Measurements from ENCODE around the gene NEMF.

NEMF gene

DNA sequence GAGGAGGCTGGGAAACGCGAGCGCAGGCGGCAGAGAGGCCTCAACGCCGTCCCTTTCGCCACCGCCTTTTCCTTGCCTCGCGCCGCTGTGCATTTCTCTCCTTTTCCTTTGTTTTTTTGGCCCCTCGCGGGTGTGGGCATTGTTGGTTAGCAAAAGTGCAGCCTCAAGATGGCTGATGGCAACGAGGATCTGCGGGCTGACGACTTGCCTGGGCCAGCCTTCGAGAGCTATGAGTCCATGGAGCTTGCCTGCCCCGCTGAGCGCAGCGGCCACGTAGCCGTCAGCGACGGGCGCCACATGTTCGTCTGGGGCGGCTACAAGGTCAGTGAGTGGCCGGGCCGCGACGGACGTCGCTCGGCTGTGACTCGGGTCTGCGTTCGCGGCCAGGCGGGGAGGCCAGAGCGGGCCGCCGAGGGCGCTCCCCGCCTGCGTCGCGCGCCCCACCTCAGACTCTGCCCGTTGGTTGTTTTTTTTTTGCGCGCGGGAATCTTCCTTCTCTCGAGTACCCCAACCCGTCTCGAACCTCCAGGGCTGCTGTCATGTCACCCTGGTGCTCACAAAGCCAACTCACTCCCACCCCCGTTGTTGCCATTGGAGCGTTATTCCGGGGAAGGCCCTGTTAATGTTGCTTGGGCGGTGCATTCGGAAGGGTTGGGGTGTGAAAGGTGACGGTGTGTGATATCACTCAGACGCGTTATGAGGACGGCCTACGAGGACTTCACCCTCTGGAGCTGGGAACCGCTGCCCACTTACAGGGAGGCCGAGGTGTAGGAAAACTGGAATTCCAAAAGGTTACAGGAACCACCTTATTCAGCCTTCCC lies 84.1 kb downstream of the NEMF start:
- peak overlapping the region; percentile 95 for H3K27ac ChIP-seq
- in situ Hi-C loops (cut with HindIII; ENCODE audit: low pct_ligation_motif_present, low sequenced_read_pairs), result no loop called here
- TF ChIP-seq, protein P1, sequence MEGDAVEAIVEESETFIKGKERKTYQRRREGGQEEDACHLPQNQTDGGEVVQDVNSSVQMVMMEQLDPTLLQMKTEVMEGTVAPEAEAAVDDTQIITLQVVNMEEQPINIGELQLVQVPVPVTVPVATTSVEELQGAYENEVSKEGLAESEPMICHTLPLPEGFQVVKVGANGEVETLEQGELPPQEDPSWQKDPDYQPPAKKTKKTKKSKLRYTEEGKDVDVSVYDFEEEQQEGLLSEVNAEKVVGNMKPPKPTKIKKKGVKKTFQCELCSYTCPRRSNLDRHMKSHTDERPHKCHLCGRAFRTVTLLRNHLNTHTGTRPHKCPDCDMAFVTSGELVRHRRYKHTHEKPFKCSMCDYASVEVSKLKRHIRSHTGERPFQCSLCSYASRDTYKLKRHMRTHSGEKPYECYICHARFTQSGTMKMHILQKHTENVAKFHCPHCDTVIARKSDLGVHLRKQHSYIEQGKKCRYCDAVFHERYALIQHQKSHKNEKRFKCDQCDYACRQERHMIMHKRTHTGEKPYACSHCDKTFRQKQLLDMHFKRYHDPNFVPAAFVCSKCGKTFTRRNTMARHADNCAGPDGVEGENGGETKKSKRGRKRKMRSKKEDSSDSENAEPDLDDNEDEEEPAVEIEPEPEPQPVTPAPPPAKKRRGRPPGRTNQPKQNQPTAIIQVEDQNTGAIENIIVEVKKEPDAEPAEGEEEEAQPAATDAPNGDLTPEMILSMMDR (IDR thresholded peaks at IDR 0.05; ENCODE audit: low read depth, low read length, missing control alignments), result no peak
- H3K36me3 ChIP-seq (replicated peaks), result peaks cover 4% of the 10 kb centered on the region
- peak overlapping the region; percentile 96 for H3K4me3 ChIP-seq (ENCODE audit: low read depth, low read length)
- peak; percentile 39 for DNase-seq
- H3K27me3 ChIP-seq (replicated peaks), result no peaks in the 10 kb centered on the region

DNA sequence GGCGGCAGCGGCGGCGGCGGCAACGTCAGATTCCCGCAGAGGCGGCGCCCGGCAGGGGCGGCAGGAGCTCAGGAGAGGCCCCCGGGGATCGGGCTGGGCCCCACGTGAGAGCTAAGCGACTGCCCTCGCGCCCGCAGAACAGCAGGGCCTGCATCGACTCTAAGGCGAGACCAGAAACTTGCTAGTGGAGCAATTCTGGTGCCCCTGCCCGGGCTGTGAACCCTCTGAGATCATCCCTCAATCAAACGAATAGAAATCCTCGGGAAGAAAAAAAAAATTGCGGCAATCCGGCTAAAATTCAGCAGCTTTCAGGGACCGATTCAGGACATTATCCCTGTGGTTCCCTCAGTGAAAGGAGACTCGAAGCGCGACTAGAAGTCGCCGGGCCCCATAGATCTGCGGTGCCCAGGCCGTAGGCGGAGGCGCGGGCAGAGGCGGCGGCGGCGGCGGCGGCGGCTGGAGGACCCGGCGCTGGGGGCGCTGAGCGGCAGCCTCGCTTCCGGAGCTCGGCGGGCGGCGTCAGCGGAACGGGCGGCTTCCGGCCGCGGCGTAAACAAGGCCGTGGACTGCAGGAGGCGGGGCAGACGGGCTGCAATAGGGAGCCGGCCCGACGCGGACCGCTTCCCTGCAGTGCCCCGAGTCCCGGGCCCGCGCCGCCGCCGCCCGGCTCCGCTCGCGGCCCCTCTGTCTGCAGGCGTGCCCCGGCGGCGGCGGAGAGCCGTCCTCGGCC lies 84.9 kb downstream of the NEMF start, which contains the start of gene KLHDC2:
Gene KLHDC2 (plus strand): TSS at position 583 of the 730 bp plus-strand sequence. CDS start 316 bp downstream, outside the sequence.
- Histone ChIP-seq H3K4me3 (ENCODE audit: low read depth, low read length) (peak within 1 kb of the TSS; percentile 96), H3K27me3 (replicated peaks) (no peaks in the 10 kb centered on the region), H3K36me3 (replicated peaks) (peaks cover 4% of the 10 kb centered on the region), H3K27ac (peak within 1 kb of the TSS; percentile 95)
- in situ Hi-C loops (cut with HindIII; ENCODE audit: low pct_ligation_motif_present, low sequenced_read_pairs), result no loop called here
- DNase-seq, result peak; percentile 73
- TF ChIP-seq, protein P1 (IDR thresholded peaks at IDR 0.05; ENCODE audit: low read depth, low read length, missing control alignments), result no peak

DNA sequence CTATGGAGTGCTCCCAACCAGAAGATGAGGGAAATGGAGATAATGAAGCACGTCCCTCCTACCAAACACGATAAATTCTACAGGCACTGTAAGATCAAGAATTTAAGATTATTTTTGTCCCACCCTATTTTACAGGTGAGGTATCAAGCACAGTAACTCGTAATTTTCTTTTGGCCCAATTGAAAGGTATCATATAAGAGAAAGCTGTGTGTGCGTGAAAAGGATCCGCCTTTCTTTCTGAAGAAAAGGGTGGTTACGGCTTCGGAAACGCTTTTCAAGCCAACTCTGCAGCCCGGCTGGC lies 85.4 kb downstream of the NEMF start:
- no peak for DNase-seq
- TF ChIP-seq, protein P1 (IDR thresholded peaks at IDR 0.05; ENCODE audit: low read depth, low read length, missing control alignments), result no peak
- no peaks in the 10 kb centered on the region for H3K36me3 ChIP-seq (replicated peaks)
- H3K27ac ChIP-seq, result peak overlapping the region; percentile 95
- H3K4me3 ChIP-seq (ENCODE audit: low read depth, low read length), result peak overlapping the region; percentile 96
- in situ Hi-C loops (cut with HindIII; ENCODE audit: low pct_ligation_motif_present, low sequenced_read_pairs), result no loop called here
- no peaks in the 10 kb centered on the region for H3K27me3 ChIP-seq (replicated peaks)

DNA sequence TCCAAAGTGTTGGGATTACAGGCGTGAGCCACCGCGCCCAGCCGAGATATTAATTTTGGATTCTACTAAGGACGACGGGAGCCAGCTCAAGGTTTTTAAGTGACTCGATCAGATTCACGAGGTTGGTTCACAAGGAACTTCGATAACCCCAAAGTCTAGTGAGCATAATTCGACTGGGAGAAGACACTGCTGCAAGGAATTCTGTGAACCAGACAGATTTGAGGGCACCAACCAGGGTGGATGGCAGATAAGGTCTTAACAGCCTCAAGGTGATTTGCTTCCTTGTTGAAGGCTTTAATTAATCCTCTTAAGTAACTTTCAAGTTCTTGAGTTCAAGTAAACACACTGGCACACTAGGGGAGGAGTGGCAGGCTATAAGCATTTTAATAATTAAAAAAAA lies 85.7 kb downstream of the NEMF start:
- Histone ChIP-seq H3K27ac (peak overlapping the region; percentile 95), H3K27me3 (replicated peaks) (no peaks in the 10 kb centered on the region), H3K4me3 (ENCODE audit: low read depth, low read length) (peak overlapping the region; percentile 96), H3K36me3 (replicated peaks) (no peaks in the 10 kb centered on the region)
- in situ Hi-C loops (cut with HindIII; ENCODE audit: low pct_ligation_motif_present, low sequenced_read_pairs), result no loop called here
- TF ChIP-seq, protein P1 (IDR thresholded peaks at IDR 0.05; ENCODE audit: low read depth, low read length, missing control alignments), result no peak
- no peak for DNase-seq

DNA sequence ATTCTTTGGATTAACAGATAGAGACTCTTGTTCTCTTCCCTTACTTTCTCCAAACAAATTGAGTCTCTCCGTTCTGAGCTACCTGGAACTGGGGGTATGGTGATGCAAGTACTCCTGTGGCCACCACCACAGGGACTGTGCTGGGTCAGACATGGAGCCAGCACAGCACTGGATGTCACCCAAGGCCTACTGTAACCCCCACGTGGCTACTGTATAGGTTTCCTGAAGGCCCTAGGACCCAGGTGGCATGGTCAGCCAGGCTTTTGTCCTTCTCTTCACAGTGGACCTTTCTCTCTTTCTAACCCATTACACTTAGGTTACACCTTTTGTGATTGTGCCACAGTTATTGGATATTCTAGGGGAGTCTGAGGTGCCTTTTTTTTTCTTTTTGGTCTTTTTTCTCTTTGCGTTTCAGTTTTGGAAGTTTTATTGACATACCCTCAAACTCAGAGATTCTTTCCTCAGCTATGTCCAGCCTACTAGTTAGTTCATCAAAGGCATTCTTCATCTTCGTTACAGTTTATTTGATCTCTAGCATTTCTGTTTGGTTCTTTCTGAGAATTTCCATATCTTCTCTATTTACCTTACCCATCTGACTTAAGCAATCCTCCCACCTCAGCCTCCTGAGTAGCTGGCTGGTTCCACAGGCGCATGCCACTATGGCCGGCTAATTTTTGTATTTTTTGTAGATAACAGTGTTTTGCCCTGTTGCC lies 90.6 kb downstream of the NEMF start:
- Histone ChIP-seq H3K4me3 (ENCODE audit: low read depth, low read length) (no peak overlapping the region), H3K27me3 (replicated peaks) (no peaks in the 10 kb centered on the region), H3K36me3 (replicated peaks) (no peaks in the 10 kb centered on the region), H3K27ac (no peak overlapping the region)
- in situ Hi-C loops (cut with HindIII; ENCODE audit: low pct_ligation_motif_present, low sequenced_read_pairs), result no loop called here
- no peak for DNase-seq
- TF ChIP-seq, protein P1 (IDR thresholded peaks at IDR 0.05; ENCODE audit: low read depth, low read length, missing control alignments), result no peak
